GM18909 (cell line): Measurements from ENCODE around the gene PGAP1.
"Not testable (repeated sequence)": the region's sequence is repeated elsewhere in the genome, so short reads cannot be mapped to it uniquely, and the experiment has no call there.

ENCODE experiments used
- ATAC-seq: cut with Tn5 transposase; IDR thresholded peaks from one replicate; pipeline ENCODE4 v1.9.1; 2021; ENCODE audit warnings: mild to moderate bottlenecking; ENCODE audit not compliant: unreplicated experiment, poor library complexity

The PGAP1 gene

DNA sequence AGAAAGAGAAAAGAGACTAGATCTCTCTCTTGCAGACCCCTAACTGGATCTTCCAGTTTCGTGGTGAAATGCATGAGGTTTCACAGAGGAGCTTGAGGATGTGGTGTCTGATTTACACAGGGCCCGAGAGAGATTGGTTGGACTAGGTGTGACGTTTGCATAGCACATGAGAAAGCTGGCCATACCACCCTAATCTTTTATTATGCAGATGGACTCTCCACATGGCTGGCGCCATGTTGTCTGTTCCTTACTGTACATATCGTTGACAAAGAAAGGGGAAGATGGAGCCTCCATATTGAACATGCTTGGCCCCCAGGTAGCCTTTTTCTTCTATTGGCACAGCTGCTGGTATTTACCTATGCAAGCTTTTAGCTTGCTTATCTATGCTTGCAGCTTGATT lies 27.5 kb upstream of the PGAP1 start:
- no peak for ATAC-seq

DNA sequence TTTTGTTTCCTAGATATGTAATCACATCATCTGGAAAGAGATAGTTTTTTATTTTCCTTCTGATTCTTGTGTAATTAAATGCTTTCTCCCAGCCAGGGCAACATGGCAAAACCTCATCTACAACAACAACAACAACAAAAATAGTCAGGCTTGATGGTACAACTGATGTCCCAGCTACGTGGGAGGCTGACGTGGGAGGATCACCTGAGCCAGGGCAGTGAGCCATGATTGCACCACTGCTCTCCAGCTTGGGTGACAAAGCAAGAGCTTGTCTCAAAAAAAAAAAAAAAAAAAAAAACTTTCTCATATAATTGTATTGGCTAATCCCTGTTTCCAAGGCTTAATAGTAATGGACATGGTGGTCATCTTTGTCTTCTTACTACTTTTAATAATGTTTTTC lies 26.4 kb upstream of the PGAP1 start:
- no peak for ATAC-seq

DNA sequence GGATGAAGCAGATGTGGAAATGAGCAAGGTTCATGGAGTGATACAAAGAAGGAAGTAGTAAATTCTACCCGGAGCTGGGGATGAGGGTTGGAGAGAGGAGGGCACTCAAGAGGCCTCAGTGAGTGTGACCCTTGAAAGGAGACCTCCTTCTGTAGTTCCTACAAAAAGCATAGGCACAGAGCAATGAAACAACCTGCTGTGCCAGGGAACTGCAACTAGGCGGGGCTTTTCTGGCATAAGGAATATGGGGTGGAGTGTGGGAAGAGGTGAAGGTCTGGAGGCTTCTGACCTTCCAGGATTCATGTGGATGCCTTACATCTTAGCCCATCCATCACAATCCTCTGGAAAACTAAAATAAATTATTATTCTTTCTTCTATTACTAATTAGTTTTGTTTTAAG lies 25.5 kb upstream of the PGAP1 start:
- ATAC-seq = no peak

DNA sequence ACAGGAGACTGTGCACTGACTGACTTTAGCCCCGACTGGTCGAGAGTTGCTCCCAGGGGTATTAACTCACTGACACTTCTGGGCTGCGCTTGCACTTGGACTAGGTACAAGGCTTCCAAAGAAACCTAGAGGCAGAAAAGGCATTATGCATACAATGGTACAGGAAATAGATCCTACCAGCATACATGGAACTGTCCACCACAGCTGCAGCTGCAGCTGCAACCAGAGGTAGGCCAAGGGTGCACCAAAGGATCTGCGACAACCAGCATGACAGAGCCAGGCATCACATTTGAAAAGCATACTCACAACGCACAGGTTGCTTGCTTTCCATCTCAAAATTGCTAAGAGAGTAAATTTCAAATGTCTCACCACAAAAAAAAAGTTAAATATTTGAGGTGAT lies 22.6 kb upstream of the PGAP1 start:
- ATAC-seq = no peak

DNA sequence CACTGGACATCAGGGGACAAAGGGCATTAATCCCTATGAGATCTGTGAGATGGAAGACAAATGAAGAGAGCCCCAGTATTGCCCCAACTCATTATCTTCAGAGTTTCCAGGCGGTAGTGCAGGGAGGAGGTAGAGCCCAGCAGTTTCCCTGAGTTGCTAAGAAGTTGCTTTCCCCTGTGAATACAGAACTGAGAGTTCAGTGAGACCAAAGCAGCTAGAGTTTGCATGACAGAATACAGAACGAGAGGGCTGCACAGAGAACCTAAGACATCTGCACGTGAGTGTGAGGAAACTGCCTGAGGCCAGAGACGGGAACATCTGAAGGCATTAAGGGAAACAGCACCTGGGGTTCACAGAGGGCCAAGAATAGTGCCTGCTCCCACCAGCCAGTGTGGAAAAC lies 18.1 kb upstream of the PGAP1 start:
- peak; percentile 96 for ATAC-seq

DNA sequence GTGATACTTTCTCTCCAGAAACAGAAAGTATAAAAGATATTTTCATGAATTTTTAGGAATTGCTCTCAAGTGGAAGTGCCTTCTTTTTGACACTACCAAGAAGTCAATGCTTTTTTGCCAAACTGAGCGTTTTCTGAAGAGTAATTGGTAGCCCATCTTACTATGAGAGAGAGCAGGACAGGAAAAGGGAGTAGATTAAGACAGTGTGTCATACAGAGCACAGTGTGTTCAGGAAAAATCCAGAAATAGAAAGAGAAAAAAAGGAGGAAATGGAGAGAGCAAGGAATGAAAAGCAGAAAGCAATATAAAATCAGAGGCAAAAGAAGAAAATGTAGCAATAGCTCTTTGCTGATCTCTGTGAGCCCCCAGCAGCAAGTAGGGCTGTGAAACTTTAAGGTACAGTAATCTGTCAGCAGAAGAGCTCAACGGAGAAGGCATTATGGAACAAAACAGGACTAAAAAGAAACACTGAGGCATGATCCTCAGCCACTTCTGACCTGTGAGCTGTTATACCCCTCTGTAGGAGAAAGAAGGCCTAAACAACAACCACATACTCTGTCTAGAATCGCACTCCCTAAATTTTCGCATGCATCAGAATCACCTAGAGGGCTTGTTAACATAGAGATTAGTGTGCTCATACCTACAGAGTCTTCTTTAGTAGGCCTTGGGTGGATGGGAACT lies 15.0 kb upstream of the PGAP1 start:
- ATAC-seq = no peak

DNA sequence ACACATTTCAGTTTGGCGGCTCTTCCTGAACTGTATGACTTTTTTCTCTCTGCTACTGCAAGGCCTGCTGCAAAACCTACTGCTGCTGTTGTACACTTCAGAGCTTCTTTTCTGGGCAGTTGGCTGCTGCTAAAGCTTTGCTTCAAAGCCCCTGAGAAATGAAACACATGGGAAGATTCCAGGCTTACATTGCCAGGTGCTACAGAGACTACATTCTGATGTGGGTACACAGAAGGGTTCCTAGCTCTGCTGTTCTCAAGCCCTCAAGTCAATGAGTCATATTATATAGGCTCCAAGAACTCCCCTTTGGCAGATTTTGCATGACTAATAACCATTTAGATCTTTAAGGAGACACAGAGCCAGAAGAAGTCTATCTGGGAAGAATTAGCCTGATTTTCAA lies 12.9 kb upstream of the PGAP1 start:
- ATAC-seq = no peak

DNA sequence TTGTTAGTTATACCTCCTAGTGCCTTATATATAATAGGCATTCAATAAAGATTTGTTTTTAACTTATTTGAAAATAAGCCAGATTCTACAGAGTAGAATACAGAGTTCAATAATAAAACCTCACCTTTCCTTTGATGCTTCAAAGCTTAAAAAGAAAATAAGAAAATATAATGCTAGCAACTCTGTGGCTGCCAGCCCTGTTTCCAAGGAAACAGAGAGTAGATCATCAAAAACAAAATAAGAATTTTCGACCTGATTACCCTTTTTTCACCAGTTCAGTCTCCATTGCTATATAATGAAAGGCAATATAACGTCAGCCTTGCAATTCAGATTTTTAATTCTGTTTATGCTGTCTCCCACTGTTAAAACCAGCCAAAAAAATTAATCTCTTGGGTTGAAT lies 8.9 kb upstream of the PGAP1 start:
- no peak for ATAC-seq

DNA sequence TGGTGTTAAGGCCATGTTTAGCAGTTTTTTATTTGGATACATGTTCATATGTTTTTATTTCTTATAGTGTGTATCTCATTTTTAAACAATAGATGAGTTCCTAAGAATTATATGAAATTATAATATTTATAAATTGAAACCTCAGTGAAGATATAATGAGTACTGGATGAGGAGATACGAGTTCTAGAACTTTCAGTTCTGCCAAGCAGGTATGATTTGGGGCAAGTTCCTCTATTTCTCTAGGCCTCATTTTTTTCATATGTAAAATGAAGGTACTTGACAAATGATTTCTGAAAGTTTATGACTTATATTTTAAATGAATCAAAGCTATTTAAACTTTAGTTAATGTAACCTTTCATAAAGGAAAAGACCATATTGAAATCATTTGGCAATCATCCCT lies 8.2 kb upstream of the PGAP1 start:
- no peak for ATAC-seq

DNA sequence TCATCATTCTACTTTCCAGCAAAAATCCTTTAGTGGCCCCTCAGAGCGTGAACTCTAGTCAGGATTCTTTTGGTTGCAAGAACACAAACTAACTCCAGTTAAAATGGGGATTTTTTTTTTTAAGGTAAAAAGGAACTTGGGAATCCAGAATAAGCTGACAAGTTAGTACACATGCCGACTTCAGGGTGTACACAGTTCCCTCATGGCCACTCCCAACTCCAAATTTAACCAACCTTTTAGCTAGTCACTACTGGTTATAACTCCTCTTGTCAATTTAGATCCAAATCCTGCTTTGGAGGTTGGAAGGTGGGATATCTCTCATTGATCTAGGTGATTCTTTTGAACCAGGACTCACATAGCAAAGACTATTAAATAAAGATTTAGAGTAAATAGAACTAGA lies 5.0 kb upstream of the PGAP1 start:
- no peak for ATAC-seq

DNA sequence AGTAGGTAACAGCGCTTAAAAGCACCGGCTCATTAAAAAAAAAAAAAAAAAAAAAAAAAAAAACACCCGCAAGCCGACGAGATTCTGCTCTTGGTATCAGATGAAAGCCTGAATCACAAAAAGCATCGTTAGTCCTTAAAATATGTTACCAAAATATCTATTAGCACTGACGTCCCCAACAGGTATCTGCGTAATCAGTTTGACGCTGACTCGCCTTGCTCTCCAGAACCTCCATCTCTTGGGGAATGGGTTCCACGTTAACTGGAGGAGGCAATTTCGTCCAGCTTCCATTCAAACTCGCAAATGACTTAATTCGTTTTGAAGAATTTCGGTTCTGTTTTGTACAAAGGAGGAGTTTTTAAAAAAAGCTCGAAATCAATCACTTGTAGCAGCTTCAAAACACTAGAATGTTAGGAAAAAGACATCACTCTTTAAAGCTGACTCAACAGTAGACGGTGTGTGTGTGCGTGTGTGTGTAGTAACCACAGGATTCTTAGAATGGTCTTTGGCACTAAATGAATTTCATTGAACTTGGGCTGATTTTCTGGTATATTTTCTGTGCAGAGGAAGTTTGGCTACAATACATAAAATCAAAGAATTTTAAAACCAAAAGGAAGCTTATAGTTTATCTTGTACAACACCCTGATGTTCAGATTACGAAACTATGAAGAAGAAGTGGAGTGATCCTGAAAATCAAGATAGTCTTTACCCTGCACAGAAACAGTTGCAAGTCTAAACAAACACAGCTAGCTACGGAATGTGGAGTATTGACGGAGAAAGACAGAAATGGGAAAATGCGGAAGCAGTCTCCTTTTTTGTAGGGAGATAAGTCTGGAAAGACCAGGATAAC lies 1.1 kb upstream of the PGAP1 start:
- peak; percentile 2 for ATAC-seq

DNA sequence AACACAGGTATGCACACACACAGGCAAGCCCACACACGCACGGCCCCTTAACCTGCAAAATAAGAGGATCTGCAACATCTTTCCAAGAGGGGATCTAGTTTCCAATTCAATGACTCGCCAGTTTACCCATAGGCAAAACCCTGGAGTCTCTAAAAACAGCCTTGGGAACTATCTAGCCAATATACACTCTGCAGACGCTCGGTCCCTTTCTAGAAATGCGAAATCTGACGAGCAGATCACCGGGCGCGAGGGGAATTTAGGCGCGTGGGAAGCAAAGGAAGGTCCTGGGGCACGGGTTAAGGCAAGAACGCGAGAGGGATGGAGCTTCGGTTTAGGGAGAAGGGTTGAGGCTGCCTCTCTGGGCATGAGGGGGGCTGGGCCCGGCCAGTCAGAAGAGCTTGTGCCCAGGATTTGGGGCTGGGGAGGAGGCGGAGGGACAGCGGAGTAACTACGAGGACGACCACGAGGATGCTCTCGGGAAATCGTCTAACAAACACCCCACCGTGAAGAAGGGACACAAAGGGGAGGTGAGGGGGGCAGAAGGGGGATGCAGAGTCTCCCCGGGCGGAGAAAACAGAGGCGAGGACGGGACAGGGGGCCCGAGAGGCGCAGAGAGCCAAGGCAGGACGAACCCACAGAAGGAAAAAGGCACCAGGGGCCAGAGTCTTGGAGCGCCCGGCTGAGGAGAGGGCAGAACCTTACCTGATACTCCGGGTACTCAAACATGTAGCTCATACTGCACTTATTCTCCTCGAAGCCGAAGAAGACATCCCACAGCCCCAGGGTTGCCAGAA lies 542 bp downstream of the PGAP1 start:
- ATAC-seq = peak; percentile 39

DNA sequence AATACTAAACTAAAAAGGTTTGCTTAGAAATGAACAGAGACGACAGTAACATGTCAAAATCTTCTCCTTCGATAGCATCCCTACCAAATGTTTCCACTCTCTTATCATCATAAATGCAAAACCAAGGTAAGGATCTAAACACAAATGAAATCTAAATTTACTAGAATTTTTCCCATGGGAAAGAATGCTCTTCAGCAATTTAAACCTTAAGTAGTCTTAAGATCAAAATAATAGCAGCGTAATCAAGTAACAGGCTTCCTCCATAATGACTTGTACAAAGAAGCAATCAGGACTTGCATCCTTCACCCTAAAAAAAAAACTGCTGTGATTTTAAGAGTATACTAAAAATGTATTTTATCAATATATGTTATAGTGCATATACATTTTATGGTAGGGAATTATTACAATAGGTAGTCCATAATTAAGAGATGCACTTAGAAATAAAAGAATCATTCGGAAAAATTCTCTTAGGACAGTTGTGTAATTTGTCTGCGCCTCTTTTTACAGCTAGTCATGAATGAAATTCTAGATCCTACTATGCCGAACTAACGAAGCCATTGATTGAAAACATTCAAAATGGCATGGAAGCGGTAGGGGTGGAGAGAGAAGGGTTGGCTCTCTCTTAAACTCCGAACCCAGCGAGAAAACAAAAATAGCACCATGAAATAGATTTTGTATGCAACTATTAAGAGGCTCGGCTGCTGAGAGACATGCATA lies 1.3 kb downstream of the PGAP1 start:
- no peak for ATAC-seq

DNA sequence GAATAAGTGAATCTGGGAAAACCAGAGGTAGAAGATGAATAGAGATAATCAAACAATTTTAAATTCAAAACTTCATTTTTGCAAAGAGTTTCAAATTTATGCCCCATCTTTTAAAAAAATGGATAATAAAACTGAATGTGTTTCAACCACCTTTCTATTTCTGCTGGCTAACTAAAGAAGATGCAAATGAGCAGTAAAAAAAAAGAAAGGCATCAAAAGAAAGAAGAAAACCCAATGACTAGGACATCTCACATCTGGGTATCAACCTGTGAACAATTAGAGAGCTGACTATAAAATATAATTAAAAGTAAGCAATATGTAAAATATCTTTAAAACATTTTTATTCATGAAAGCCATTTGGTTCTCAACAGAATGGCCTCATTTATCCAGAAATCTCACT lies 2.5 kb downstream of the PGAP1 start:
- no peak for ATAC-seq

DNA sequence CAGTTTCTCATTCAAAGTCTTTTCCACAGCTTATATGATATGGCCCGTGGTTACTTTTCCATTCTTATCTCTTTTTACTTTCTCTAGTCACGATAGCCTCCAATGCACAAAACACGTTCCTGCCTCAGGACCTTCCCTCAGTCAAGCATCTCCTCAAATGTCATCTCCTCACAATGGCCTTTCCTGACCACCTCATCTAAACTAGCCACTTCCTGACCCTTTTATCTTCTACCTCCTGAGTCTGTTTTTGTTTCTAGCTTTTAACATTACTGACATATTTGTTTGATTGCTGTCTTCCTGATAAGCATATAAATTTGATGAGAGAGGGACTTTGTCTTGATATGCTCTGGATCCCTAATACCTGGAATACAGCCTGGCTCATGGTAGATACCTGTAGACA lies 7.6 kb downstream of the PGAP1 start:
- ATAC-seq = no peak

DNA sequence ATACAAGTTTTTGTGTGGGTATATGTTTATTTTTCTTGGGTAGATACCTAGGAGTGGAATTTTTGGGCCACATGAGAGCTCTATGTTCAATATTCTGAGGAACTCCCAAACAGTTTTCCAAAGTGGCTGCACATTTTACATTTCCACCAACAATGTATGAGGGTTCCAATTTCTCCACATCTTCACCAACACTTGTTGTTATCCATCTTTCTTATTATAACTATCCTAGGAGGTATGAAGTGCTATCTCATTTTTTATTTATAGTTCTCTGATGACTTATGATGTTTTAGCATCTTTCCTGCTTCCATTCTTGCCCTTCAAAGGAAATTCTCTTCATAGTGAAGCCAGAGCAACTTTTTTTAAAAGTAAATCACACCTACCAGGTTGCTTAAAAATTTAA lies 8.7 kb downstream of the PGAP1 start:
- ATAC-seq = no peak

DNA sequence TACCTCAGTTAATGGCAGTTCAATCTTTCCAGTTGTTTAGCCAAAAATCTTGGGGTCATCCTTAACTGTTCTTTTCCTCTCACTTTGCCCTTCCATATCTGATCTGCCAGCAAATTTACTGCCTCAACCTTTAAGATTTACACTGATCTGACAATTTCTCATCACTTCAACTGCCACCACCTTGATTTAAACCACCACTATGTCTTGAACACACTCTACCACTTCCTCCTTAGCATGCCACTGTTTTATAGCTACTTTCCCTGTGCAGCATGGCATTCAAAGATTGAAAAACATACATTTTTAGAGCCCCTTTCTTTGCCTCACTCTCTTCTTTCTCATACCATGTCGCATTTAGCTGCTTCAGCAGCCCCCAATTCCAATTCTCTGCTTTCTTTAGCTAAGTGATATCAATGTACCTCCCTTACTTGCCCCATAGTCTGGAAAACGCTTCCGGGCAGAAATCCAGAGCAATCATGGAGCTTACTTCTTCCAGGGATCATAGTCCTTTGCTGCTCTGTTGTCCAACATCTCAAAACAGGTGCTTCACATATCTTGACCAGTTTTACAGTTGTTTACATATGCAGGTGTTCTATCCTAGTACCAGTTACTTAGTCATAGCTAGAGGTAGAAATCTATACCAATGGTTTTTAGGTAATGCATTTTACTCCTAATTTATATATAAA lies 10.9 kb downstream of the PGAP1 start:
- peak; percentile 37 for ATAC-seq

DNA sequence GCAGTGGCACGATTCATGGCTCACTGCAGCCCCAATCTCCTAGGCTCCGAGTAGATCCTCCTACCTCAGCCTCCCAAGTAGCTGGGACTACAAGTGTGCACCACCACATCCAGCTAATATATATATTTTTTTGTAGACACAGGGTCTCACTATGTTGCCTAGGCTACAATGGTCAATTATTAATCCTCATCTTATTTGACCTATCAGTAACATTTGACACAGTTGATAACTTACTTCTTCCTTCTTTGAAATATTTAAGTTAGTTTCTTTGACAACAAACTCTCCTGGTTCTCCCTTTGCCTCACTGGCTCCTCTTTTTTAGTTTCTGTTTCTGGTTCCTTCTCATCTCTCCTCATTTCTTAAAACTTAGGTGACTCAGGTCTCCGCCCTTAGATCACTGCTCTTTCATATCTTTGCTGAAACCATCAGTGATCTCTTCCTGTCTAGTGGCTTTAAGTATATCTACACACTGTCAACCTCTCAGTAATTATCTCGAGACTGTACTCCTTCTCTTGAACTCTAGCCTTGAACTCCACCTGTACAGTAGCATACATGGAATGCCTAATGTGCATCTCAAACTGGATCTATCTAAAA lies 11.5 kb downstream of the PGAP1 start:
- ATAC-seq = peak; percentile 87

DNA sequence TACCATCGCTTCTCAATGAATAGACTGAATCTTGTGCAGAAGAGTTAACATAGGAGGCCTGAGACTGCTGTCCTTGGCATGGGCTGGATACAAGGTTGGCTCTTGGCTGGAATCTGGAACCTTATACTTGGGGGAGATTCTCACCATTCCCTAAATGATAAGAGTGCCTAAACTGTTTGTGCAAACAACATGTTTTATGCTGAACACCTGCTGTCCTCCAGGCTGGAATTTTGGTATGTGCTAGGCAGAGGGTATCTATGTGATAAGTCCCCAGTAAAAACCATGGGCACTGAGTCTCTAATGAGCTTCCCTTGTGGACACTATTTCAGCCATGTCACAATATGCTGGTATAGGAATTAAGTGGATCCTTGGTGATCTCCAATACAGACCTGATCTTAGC lies 12.8 kb downstream of the PGAP1 start:
- no peak for ATAC-seq

DNA sequence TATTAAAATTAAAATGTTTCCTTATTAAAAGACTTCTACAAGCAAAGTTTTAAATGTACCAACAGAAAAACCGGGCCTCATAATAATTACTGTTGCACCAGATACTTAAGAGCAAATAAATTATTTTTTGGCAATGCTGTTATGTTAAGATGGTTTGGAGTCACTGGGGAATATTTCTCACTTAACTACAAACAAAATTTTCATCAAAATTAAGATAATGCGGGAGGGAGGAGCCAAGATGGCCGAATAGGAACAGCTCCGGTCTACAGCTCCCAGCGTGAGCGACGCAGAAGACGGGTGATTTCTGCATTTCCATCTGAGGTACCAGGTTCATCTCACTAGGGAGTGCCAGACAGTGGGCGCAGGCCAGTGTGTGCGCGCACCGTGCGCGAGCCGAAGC lies 21.1 kb downstream of the PGAP1 start:
- not testable (repeated sequence) for ATAC-seq
